KMS-11 (cell line): ENCODE data around the gene NISCH.

Experiments used
- H2AFZ ChIP-seq: fragments of 200-600 bp; sonication (generic); 2 replicates; pipeline ENCODE4 v1.6.1; 2016; ENCODE audit warnings: antibody characterized with exemption, mixed run types, low read depth
- H3K27ac ChIP-seq: fragments of 200-600 bp; sonication (generic); 2 replicates; pipeline ENCODE4 v1.6.1; 2016; ENCODE audit warnings: mild to moderate bottlenecking, mixed run types
- H3K27me3 ChIP-seq: fragments of 200-600 bp; sonication (generic); 2 replicates; pipeline ENCODE4 v1.6.1; 2017; ENCODE audit warnings: mild to moderate bottlenecking, low read depth, mixed run types, moderate library complexity; ENCODE audit not compliant: insufficient read depth
- H3K36me3 ChIP-seq: fragments of 200-600 bp; sonication (generic); 2 replicates; pipeline ENCODE4 v1.6.1; 2017; ENCODE audit warnings: mild to moderate bottlenecking, mixed run types; ENCODE audit not compliant: insufficient read depth
- H3K4me1 ChIP-seq: fragments of 200-600 bp; sonication (generic); 2 replicates; pipeline ENCODE4 v1.6.1; 2016; ENCODE audit warnings: mild to moderate bottlenecking, low read depth, mixed run types; ENCODE audit not compliant: poor library complexity, severe bottlenecking
- H3K4me2 ChIP-seq: fragments of 200-600 bp; sonication (generic); 2 replicates; pipeline ENCODE4 v1.7.0; 2016; ENCODE audit warnings: mild to moderate bottlenecking, mixed run types
- H3K4me3 ChIP-seq: fragments of 200-600 bp; sonication (generic); IDR thresholded peaks from 2 replicates; pipeline ENCODE4 v1.6.1; 2017; ENCODE audit warnings: low read depth, low read length, mixed read lengths; ENCODE audit not compliant: insufficient read depth
- H3K79me2 ChIP-seq: fragments of 200-600 bp; sonication (generic); 2 replicates; pipeline ENCODE4 v1.6.1; 2016; ENCODE audit warnings: low read depth, mixed run types; ENCODE audit not compliant: insufficient read depth
- H3K9ac ChIP-seq: fragments of 200-600 bp; sonication (generic); 2 replicates; pipeline ENCODE4 v1.6.1; 2016; ENCODE audit warnings: mild to moderate bottlenecking, mixed run types
- H4K20me1 ChIP-seq: fragments of 200-600 bp; sonication (generic); 2 replicates; pipeline ENCODE4 v1.6.1; 2016; ENCODE audit warnings: mild to moderate bottlenecking, mixed run types; ENCODE audit not compliant: insufficient read depth
- TF ChIP-seq, protein P1 (sequence below): fragments of 200-600 bp; sonication (generic); conservative IDR thresholded peaks from 2 replicates; pipeline ENCODE4 v1.6.1; 2017; ENCODE audit warnings: low read depth, mild to moderate bottlenecking, antibody characterized with exemption, low read length, moderate library complexity, mixed read lengths

NISCH gene

GRCh38 chr3:52530918-52531826, 75.8 kb downstream of the NISCH start:
- Histone ChIP-seq H3K4me1 (no peaks in the 10 kb centered on the region), H3K79me2 (peaks cover 6% of the 10 kb centered on the region; the same call in 1 of the 2 replicates), H3K36me3 (no peaks in the 10 kb centered on the region), H3K4me2 (no peak overlapping the region), H3K4me3 (no peak overlapping the region), H3K27me3 (no peaks in the 10 kb centered on the region), H3K9ac (no peak overlapping the region), H4K20me1 (no peaks in the 10 kb centered on the region), H2AFZ (no peak overlapping the region), H3K27ac (no peak overlapping the region)
- TF ChIP-seq, protein P1, sequence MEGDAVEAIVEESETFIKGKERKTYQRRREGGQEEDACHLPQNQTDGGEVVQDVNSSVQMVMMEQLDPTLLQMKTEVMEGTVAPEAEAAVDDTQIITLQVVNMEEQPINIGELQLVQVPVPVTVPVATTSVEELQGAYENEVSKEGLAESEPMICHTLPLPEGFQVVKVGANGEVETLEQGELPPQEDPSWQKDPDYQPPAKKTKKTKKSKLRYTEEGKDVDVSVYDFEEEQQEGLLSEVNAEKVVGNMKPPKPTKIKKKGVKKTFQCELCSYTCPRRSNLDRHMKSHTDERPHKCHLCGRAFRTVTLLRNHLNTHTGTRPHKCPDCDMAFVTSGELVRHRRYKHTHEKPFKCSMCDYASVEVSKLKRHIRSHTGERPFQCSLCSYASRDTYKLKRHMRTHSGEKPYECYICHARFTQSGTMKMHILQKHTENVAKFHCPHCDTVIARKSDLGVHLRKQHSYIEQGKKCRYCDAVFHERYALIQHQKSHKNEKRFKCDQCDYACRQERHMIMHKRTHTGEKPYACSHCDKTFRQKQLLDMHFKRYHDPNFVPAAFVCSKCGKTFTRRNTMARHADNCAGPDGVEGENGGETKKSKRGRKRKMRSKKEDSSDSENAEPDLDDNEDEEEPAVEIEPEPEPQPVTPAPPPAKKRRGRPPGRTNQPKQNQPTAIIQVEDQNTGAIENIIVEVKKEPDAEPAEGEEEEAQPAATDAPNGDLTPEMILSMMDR = no peak

GRCh38 chr3:52531860-52532516, 76.6 kb downstream of the NISCH start:
- H3K79me2 ChIP-seq = peaks cover 10% of the 10 kb centered on the region; the same call in 1 of the 2 replicates
- no peak overlapping the region for H3K4me3 ChIP-seq
- H3K27me3 ChIP-seq = no peaks in the 10 kb centered on the region
- no peak overlapping the region for H3K27ac ChIP-seq
- H3K36me3 ChIP-seq = no peaks in the 10 kb centered on the region
- no peaks in the 10 kb centered on the region for H3K4me1 ChIP-seq
- no peaks in the 10 kb centered on the region for H4K20me1 ChIP-seq
- TF ChIP-seq, protein P1 = no peak
- H3K4me2 ChIP-seq = peak overlapping the region; percentile 68; the same call in 1 of the 2 replicates
- peak overlapping the region; percentile 41; the same call in 1 of the 2 replicates for H3K9ac ChIP-seq
- H2AFZ ChIP-seq = no peak overlapping the region

DNA sequence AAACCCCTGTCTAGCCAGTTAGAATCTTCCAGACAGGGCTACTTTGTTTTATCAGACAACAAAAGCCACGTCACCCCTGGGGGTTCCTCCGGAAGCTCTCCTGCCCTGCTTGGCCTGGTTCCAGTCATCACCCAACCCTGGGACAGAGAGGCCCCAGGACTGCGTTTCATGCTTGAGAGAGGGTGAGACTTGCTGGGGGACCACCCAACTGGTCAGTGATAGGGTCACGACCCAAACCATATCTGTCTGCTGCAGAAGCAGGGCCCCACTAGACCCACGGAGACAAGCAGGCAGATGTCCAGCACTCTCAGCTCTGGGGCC, 77.1 kb downstream of the NISCH start:
- Histone ChIP-seq H4K20me1 (no peaks in the 10 kb centered on the region), H3K9ac (peak overlapping the region; percentile 41; the same call in 1 of the 2 replicates), H3K4me1 (peaks cover under 1% of the 10 kb centered on the region), H3K4me3 (no peak overlapping the region), H2AFZ (no peak overlapping the region), H3K4me2 (peak overlapping the region; percentile 68; the same call in 1 of the 2 replicates), H3K36me3 (no peaks in the 10 kb centered on the region), H3K79me2 (peaks cover 14% of the 10 kb centered on the region; the same call in 1 of the 2 replicates), H3K27ac (no peak overlapping the region), H3K27me3 (no peaks in the 10 kb centered on the region)
- TF ChIP-seq, protein P1 = no peak

GRCh38 chr3:52532838-52533622, 77.6 kb downstream of the NISCH start:
- H3K4me3 ChIP-seq = no peak overlapping the region
- peak overlapping the region; percentile 41 for H3K9ac ChIP-seq
- peaks cover 6% of the 10 kb centered on the region for H3K4me1 ChIP-seq
- peak overlapping the region; percentile 34 for H2AFZ ChIP-seq
- H3K27me3 ChIP-seq = no peaks in the 10 kb centered on the region
- H3K4me2 ChIP-seq = peak overlapping the region; percentile 68
- TF ChIP-seq, protein P1 = no peak
- peaks cover 20% of the 10 kb centered on the region; the same call in 1 of the 2 replicates for H3K79me2 ChIP-seq
- H4K20me1 ChIP-seq = no peaks in the 10 kb centered on the region
- no peaks in the 10 kb centered on the region for H3K36me3 ChIP-seq
- no peak overlapping the region for H3K27ac ChIP-seq
